Upper lobe of right lung (tissue), 1 donor: ENCODE measurements around the gene MYO1E. TPM values are rescaled to one million over a fixed set of nuclear protein-coding genes. Genes with fewer than 3 reads are reported as not detected.

Source experiments
- ATAC-seq: fragments of 200-7000 bp; cut with Tn5 transposase; one replicate; pipeline ENCODE4 v1.9.1; 2020; ENCODE audit warnings: mild to moderate bottlenecking, moderate library complexity
- DNase-seq: peaks from one replicate; pipeline ENCODE4 v3.0.0-alpha.2; 2020
- H3K27ac ChIP-seq: fragments of 200-600 bp; one replicate; pipeline ENCODE4 v1.8.0; 2022
- H3K27me3 ChIP-seq: fragments of 200-600 bp; one replicate; pipeline ENCODE4 v1.8.0; 2022; ENCODE audit warnings: mild to moderate bottlenecking
- H3K36me3 ChIP-seq: fragments of 200-600 bp; one replicate; pipeline ENCODE4 v1.8.0; 2022
- H3K4me1 ChIP-seq: fragments of 200-600 bp; one replicate; pipeline ENCODE4 v1.8.0; 2022
- H3K4me3 ChIP-seq: fragments of 200-600 bp; one replicate; pipeline ENCODE4 v1.8.0; 2022; ENCODE audit warnings: mild to moderate bottlenecking
- H3K9me3 ChIP-seq: fragments of 200-600 bp; one replicate; pipeline ENCODE4 v1.8.0; 2022
- intact Hi-C: fragments of 100-400 bp; cut with DNase I; formaldehyde crosslinking; loops from one replicate; pipeline ENCODE4 v1.11.0; 2022
- total RNA-seq: library from RNA; stranded (reverse); fragmentation: NEBNext Ultra II Directional; extraction: Animal tissue kit (Norgen Biotek cat#: 25700); gene quantifications from one replicate; pipeline ENCODE4 v1.2.1, GENCODE V29; 2021
- TF ChIP-seq, protein P1 (sequence below): fragments of 200-600 bp; IDR thresholded peaks from one replicate; pipeline ENCODE4 v1.8.0; 2022; ENCODE audit warnings: antibody characterized with exemption
- donor health status: DM: no; HTN: yes; CAD: no; lungs with severe emphysema.

Gene MYO1E
- total RNA-seq, 1 donor from 2014 or later = 98.4 TPM

DNA sequence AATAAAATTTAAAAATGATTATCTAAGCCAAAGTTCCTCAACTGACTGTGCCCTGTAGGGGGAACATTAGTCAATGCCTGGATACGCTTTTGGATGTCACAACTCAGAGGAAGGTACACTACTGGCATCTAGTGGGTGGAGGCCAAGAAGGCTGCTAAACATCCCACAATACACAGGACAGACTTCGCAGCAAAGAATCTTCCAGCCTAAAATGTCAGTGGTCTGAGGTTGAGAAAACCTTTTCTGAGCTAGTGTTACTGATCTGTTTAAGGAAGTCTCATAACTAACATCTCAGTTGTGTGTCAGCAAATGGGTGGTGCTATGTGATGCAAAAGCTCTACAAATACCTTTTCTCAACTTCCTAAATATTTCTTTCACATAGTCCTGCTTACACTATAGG lies 186.9 kb downstream of the MYO1E start:
- no peak for DNase-seq
- Histone ChIP-seq H3K4me3 (no peak overlapping the region), H3K27ac (peak overlapping the region; percentile 25), H3K4me1 (no peaks in the 10 kb centered on the region), H3K36me3 (peaks cover 14% of the 10 kb centered on the region), H3K9me3 (no peaks in the 10 kb centered on the region), H3K27me3 (no peaks in the 10 kb centered on the region)
- ATAC-seq = peak; percentile 90
- intact Hi-C loops = no loop called here
- TF ChIP-seq, protein P1, sequence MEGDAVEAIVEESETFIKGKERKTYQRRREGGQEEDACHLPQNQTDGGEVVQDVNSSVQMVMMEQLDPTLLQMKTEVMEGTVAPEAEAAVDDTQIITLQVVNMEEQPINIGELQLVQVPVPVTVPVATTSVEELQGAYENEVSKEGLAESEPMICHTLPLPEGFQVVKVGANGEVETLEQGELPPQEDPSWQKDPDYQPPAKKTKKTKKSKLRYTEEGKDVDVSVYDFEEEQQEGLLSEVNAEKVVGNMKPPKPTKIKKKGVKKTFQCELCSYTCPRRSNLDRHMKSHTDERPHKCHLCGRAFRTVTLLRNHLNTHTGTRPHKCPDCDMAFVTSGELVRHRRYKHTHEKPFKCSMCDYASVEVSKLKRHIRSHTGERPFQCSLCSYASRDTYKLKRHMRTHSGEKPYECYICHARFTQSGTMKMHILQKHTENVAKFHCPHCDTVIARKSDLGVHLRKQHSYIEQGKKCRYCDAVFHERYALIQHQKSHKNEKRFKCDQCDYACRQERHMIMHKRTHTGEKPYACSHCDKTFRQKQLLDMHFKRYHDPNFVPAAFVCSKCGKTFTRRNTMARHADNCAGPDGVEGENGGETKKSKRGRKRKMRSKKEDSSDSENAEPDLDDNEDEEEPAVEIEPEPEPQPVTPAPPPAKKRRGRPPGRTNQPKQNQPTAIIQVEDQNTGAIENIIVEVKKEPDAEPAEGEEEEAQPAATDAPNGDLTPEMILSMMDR = peak; percentile 33

DNA sequence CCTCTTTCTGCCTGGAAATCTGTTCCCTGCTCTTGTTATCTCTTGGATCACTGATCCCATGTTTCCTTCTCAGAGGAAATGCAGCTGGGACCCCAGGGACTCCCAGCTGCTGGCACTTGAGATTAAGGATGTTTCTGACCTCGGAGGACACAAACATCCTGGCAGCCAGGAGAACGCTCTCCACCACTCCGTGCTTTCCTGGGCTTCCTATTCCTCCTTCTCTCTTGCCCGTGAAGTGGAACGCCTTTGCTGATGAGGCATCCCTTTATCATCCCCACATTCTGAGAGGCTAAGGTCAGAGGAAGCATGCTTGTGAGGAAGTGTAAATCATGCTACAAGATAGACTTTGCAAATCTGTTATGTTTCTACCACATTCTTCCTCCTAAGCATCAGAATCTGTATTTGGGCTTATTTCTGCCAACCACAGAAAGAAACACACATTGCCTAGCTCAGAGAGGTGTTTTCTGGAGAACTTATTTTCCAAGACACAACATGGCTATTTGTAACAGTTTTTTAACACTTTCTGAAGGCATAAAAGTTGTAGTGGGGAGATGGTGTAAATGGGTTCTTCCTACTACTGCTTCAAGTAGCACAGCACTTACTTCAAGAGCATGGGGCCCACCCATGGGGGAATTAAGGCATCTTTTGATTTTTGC lies 191.6 kb downstream of the MYO1E start:
- Histone ChIP-seq H3K9me3 (no peaks in the 10 kb centered on the region), H3K36me3 (peaks cover 4% of the 10 kb centered on the region), H3K4me1 (no peaks in the 10 kb centered on the region), H3K27me3 (no peaks in the 10 kb centered on the region), H3K27ac (no peak overlapping the region), H3K4me3 (no peak overlapping the region)
- TF ChIP-seq, protein P1 = no peak
- DNase-seq (peak; percentile 8), ATAC-seq (peak; percentile 20)
- intact Hi-C loops = no loop called here

DNA sequence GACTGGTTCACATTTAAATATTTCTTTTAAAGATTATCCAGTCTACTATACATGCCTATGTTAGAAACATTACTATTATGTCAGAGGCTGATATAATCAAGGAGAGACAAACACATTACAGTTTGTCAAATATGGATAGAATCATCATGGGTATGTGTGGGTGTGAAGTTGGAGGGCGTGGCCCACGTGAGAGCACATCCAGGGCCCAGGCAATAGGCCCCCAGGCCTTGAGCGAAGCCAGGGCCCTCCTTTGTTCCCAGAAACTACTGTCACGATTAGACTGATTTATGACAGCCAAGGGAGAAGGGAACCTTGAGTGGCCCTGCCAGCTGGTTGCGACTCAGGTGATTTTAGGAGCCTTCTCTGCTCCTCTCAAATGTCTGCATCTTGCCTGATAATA lies 193.0 kb downstream of the MYO1E start:
- intact Hi-C loops = no loop called here
- peaks cover 12% of the 10 kb centered on the region for H3K4me1 ChIP-seq
- H3K4me3 ChIP-seq = no peak overlapping the region
- no peak for ATAC-seq
- H3K9me3 ChIP-seq = no peaks in the 10 kb centered on the region
- peaks cover 4% of the 10 kb centered on the region for H3K36me3 ChIP-seq
- DNase-seq = peak; percentile 17
- H3K27me3 ChIP-seq = no peaks in the 10 kb centered on the region
- TF ChIP-seq, protein P1 = no peak
- H3K27ac ChIP-seq = no peak overlapping the region

DNA sequence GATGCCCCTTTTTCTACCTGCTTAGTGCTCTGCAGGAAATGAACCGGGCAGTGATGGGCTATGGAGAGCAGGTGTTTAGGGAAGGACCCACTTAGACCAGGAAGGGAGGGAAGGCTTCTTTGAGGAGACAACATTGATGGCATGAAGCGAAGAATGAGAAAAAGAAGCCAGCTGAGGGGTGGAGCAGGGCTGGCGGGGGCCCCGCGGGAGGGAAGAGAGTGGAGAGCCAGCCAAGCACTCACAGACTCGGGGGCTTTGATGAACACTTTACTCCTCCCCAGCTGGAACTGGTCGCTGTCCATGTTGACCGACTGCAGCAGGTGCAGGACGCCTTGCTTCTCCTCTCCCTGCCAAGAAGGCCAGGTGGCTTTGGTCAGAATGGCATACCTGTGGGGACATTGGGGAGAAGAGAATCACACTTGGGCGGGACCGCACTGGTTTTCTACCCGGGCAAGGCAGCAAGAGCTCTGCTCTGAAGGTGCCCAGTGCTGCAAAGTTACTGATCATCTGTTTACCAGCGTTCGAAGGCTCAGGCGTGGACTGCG lies 194.4 kb downstream of the MYO1E start:
- no peak for ATAC-seq
- peak; percentile 40 for DNase-seq
- Histone ChIP-seq H3K27me3 (no peaks in the 10 kb centered on the region), H3K4me1 (peaks cover 14% of the 10 kb centered on the region), H3K27ac (peak overlapping the region; percentile 76), H3K4me3 (no peak overlapping the region), H3K9me3 (no peaks in the 10 kb centered on the region), H3K36me3 (peaks cover 4% of the 10 kb centered on the region)
- TF ChIP-seq, protein P1 = no peak
- intact Hi-C loops = no loop called here

DNA sequence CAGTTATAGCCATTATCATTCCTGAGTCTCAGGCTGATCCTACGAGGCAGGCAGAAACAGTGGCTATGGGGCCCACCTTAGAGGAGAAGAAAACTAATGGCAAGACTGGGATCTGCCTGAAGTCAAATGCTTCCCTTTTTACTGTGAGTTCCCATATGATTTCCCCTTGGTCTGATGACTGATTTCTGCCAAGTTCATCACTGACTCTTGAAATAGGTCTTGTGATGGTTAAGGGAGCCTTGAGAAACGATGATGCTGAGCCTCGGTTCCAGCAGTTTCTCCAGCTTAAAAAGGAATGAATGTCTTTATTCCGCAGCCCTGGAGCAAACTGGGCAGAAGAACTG lies 195.4 kb downstream of the MYO1E start:
- Histone ChIP-seq H3K27ac (peak overlapping the region; percentile 76), H3K27me3 (no peaks in the 10 kb centered on the region), H3K4me1 (peaks cover 14% of the 10 kb centered on the region), H3K9me3 (no peaks in the 10 kb centered on the region), H3K4me3 (no peak overlapping the region), H3K36me3 (peaks cover 4% of the 10 kb centered on the region)
- DNase-seq (no peak), ATAC-seq (peak; percentile 55)
- TF ChIP-seq, protein P1 = no peak
- intact Hi-C loops = no loop called here
